WTC11 (cell line): ENCODE data around the gene NCF4. TPM values are rescaled to one million over a fixed set of nuclear protein-coding genes. Genes with fewer than 3 reads are reported as not detected.

Experiments used
- ATAC-seq: fragments of 200-7000 bp; cut with Tn5 transposase; 2 replicates; pipeline ENCODE4 v1.10.0; 2021; ENCODE audit warnings: mild to moderate bottlenecking, moderate library complexity
- CTCF ChIA-PET: fragments of 300-600 bp; sonication (Branson Sonifier 250); formaldehyde crosslinking; loops from one replicate; lab custom pipeline; 2021; ENCODE audit warnings: antibody characterized with exemption; lab: Charles Lee
- POLR2A ChIA-PET: fragments of 350-600 bp; sonication (Branson Sonifier 250); formaldehyde crosslinking; loops from one replicate; lab custom pipeline; 2021; ENCODE audit warnings: antibody characterized with exemption; lab: Charles Lee
- DNase-seq: peaks from one replicate; pipeline ENCODE4 v3.0.0; 2021; ENCODE audit warnings: low spot score
- H3K27ac Mint-ChIP-seq: 2 replicates; pipeline ENCODE4 v1.8.0; 2021; ENCODE audit warnings: mixed read lengths
- H3K27me3 Mint-ChIP-seq: 2 replicates; pipeline ENCODE4 v1.8.0; 2021; ENCODE audit warnings: low read depth, mild to moderate bottlenecking, moderate library complexity, mixed read lengths
- H3K36me3 Mint-ChIP-seq: 2 replicates; pipeline ENCODE4 v1.8.0; 2021; ENCODE audit warnings: mixed read lengths
- H3K4me1 Mint-ChIP-seq: 2 replicates; pipeline ENCODE4 v1.8.0; 2022; ENCODE audit warnings: mixed read lengths
- H3K4me3 Mint-ChIP-seq: 2 replicates; pipeline ENCODE4 v1.8.0; 2021; ENCODE audit warnings: mild to moderate bottlenecking, moderate library complexity, mixed read lengths
- H3K9me3 Mint-ChIP-seq: 2 replicates; pipeline ENCODE4 v1.8.0; 2021; ENCODE audit warnings: mixed read lengths
- ATF1 ChIP-seq: sonication (generic); formaldehyde crosslinking; IDR thresholded peaks from 2 replicates; pipeline ENCODE4 v1.8.1; 2023; ENCODE audit warnings: mild to moderate bottlenecking, moderate library complexity, missing genetic modification reagents
- CREM ChIP-seq: sonication (generic); formaldehyde crosslinking; IDR thresholded peaks from 2 replicates; pipeline ENCODE4 v1.8.1; 2022; ENCODE audit warnings: mild to moderate bottlenecking, missing genetic modification reagents, moderate library complexity
- EMX1 ChIP-seq: fragments of 250-450 bp; sonication (Bioruptor Pico); IDR thresholded peaks from 2 replicates; pipeline ENCODE4 v1.8.0; 2021; ENCODE audit warnings: mild to moderate bottlenecking
- FOXJ3 ChIP-seq: sonication (generic); formaldehyde crosslinking; IDR thresholded peaks from 2 replicates; pipeline ENCODE4 v1.9.0; 2021; ENCODE audit warnings: missing genetic modification reagents, mild to moderate bottlenecking, borderline replicate concordance
- FOXP1 ChIP-seq: sonication (generic); formaldehyde crosslinking; IDR thresholded peaks from 2 replicates; pipeline ENCODE4 v1.8.0; 2022; ENCODE audit warnings: missing genetic modification reagents, mild to moderate bottlenecking, moderate library complexity, borderline replicate concordance
- GABPB1 ChIP-seq: sonication (generic); formaldehyde crosslinking; IDR thresholded peaks from 2 replicates; pipeline ENCODE4 v1.8.1; 2023; ENCODE audit warnings: mild to moderate bottlenecking, missing genetic modification reagents
- KAT7 ChIP-seq: sonication (generic); formaldehyde crosslinking; IDR thresholded peaks from 2 replicates; pipeline ENCODE4 v1.8.1; 2023; ENCODE audit warnings: missing genetic modification reagents, mild to moderate bottlenecking, borderline replicate concordance
- MXD4 ChIP-seq: fragments of 250-450 bp; sonication (Bioruptor Pico); IDR thresholded peaks from 2 replicates; pipeline ENCODE4 v1.8.0; 2021; ENCODE audit warnings: mild to moderate bottlenecking, moderate library complexity, borderline replicate concordance
- NFATC4 ChIP-seq: fragments of 250-450 bp; sonication (Bioruptor Pico); IDR thresholded peaks from 2 replicates; pipeline ENCODE4 v1.9.0; 2021; ENCODE audit warnings: mild to moderate bottlenecking
- NFE2L1 ChIP-seq: sonication (generic); formaldehyde crosslinking; IDR thresholded peaks from 2 replicates; pipeline ENCODE4 v1.8.1; 2023; ENCODE audit warnings: missing genetic modification reagents
- NR3C1 ChIP-seq: sonication (generic); formaldehyde crosslinking; conservative IDR thresholded peaks from 2 replicates; pipeline ENCODE4 v1.8.1; 2023; ENCODE audit warnings: low read depth, mild to moderate bottlenecking, missing genetic modification reagents
- SP1 ChIP-seq: sonication (generic); formaldehyde crosslinking; conservative IDR thresholded peaks from 2 replicates; pipeline ENCODE4 v1.8.1; 2022; ENCODE audit warnings: missing genetic modification reagents
- TEAD4 ChIP-seq: sonication (generic); formaldehyde crosslinking; IDR thresholded peaks from 2 replicates; pipeline ENCODE4 v1.8.0; 2022; ENCODE audit warnings: mild to moderate bottlenecking, missing genetic modification reagents
- ZNF263 ChIP-seq: sonication (generic); formaldehyde crosslinking; IDR thresholded peaks from 2 replicates; pipeline ENCODE4 v1.8.1; 2022; ENCODE audit warnings: low read depth, mild to moderate bottlenecking, moderate library complexity, missing genetic modification reagents
- ZNF416 ChIP-seq: fragments of 250-450 bp; sonication (Bioruptor Pico); IDR thresholded peaks from 2 replicates; pipeline ENCODE4 v1.9.0; 2021; ENCODE audit warnings: mild to moderate bottlenecking, inconsistent platforms
- total RNA-seq: library from RNA; stranded (reverse); gene quantifications from 3 replicates; pipeline ENCODE4 v1.2.3, GENCODE V29; 2021
- TF ChIP-seq, protein P1 (sequence below): sonication (generic); formaldehyde crosslinking; IDR thresholded peaks from 2 replicates; pipeline ENCODE4 v1.8.1; 2023; ENCODE audit warnings: mild to moderate bottlenecking, missing genetic modification reagents
- TF ChIP-seq, protein P2 (sequence below): sonication (generic); formaldehyde crosslinking; IDR thresholded peaks from 2 replicates; pipeline ENCODE4 v1.8.1; 2022; ENCODE audit warnings: mild to moderate bottlenecking, moderate library complexity, missing genetic modification reagents
- TF ChIP-seq, protein P3 (sequence below): sonication (generic); formaldehyde crosslinking; conservative IDR thresholded peaks from 2 replicates; pipeline ENCODE4 v1.8.1; 2022; ENCODE audit warnings: mild to moderate bottlenecking, missing genetic modification reagents
- TF ChIP-seq, protein P4 (sequence below): fragments of 250-450 bp; sonication (Bioruptor Pico); IDR thresholded peaks from 2 replicates; pipeline ENCODE4 v1.9.0; 2021; ENCODE audit warnings: moderate library complexity, mild to moderate bottlenecking, inconsistent platforms, borderline replicate concordance
- TF ChIP-seq, protein P5 (sequence below): sonication (generic); formaldehyde crosslinking; IDR thresholded peaks from 2 replicates; pipeline ENCODE4 v1.8.1; 2023; ENCODE audit warnings: mild to moderate bottlenecking, missing genetic modification reagents, borderline replicate concordance
- TF ChIP-seq, protein P6 (sequence below): sonication (generic); formaldehyde crosslinking; IDR thresholded peaks from 2 replicates; pipeline ENCODE4 v1.8.0; 2023; ENCODE audit warnings: mild to moderate bottlenecking, missing genetic modification reagents
- TF ChIP-seq, protein P7 (sequence below): sonication (generic); formaldehyde crosslinking; IDR thresholded peaks from 2 replicates; pipeline ENCODE4 v1.8.0; 2023; ENCODE audit warnings: missing genetic modification reagents
- TF ChIP-seq, protein P8 (sequence below): fragments of 250-450 bp; sonication (Bioruptor Pico); IDR thresholded peaks from 2 replicates; pipeline ENCODE4 v2.1.2; 2022; ENCODE audit warnings: mild to moderate bottlenecking, moderate library complexity

Gene NCF4
- total RNA-seq, 1 experiment from 2014 or later, result not detected

DNA sequence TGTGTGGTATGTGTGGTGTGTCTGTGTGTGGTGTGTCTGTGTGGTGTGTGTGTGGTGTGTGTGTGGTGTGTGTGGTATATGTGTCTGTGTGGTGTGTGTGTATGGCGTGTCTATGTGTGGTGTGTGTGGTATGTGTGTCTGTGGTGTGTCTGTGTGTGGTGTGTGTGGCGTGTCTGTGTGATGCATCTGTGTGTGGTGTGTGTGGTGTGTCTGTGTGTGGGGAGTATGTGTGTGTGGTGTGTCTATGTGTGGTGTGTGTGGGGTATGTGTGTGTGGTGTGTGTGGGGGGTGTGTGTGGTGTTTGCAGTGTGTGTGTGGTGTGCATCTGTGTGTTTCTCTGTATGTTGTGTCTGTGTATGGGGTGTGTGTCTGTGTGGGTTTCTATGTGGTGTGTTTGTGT lies 36.2 kb upstream of the NCF4 start:
- no peak overlapping the region for H3K27ac Mint-ChIP-seq
- POLR2A ChIA-PET, result no interaction called here
- H3K36me3 Mint-ChIP-seq, result no peaks in the 10 kb centered on the region
- H3K27me3 Mint-ChIP-seq, result no peaks in the 10 kb centered on the region; the same call in 1 of the 2 replicates
- CTCF ChIA-PET, result no interaction called here
- no peak overlapping the region for H3K4me3 Mint-ChIP-seq
- ATAC-seq (no peak), DNase-seq (no peak)
- H3K9me3 Mint-ChIP-seq, result no peaks in the 10 kb centered on the region
- TF ChIP-seq FOXJ3 (CRISPR knock-in tag), result no peak
- TF ChIP-seq, protein P1, sequence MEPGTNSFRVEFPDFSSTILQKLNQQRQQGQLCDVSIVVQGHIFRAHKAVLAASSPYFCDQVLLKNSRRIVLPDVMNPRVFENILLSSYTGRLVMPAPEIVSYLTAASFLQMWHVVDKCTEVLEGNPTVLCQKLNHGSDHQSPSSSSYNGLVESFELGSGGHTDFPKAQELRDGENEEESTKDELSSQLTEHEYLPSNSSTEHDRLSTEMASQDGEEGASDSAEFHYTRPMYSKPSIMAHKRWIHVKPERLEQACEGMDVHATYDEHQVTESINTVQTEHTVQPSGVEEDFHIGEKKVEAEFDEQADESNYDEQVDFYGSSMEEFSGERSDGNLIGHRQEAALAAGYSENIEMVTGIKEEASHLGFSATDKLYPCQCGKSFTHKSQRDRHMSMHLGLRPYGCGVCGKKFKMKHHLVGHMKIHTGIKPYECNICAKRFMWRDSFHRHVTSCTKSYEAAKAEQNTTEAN, result no peak
- TF ChIP-seq, protein P2, sequence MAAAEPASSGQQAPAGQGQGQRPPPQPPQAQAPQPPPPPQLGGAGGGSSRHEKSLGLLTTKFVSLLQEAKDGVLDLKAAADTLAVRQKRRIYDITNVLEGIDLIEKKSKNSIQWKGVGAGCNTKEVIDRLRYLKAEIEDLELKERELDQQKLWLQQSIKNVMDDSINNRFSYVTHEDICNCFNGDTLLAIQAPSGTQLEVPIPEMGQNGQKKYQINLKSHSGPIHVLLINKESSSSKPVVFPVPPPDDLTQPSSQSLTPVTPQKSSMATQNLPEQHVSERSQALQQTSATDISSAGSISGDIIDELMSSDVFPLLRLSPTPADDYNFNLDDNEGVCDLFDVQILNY, result no peak
- no peak for TF ChIP-seq NR3C1 (CRISPR knock-in tag)
- no peak for TF ChIP-seq EMX1 (CRISPR knock-in tag)
- TF ChIP-seq TEAD4, result no peak
- TF ChIP-seq, protein P3, sequence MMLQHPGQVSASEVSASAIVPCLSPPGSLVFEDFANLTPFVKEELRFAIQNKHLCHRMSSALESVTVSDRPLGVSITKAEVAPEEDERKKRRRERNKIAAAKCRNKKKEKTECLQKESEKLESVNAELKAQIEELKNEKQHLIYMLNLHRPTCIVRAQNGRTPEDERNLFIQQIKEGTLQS (CRISPR knock-in tag), result no peak
- TF ChIP-seq ZNF416 (CRISPR knock-in tag), result no peak
- no peak for TF ChIP-seq GABPB1 (CRISPR knock-in tag)
- TF ChIP-seq, protein P4, sequence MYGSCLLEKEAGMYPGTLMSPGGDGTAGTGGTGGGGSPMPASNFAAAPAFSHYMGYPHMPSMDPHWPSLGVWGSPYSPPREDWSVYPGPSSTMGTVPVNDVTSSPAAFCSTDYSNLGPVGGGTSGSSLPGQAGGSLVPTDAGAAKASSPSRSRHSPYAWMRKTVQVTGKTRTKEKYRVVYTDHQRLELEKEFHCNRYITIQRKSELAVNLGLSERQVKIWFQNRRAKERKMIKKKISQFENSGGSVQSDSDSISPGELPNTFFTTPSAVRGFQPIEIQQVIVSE (CRISPR knock-in tag), result no peak
- TF ChIP-seq CREM (CRISPR knock-in tag), result no peak
- TF ChIP-seq SP1 (CRISPR knock-in tag), result no peak
- TF ChIP-seq MXD4, result no peak
- no peak for TF ChIP-seq NFATC4 (CRISPR knock-in tag)
- TF ChIP-seq FOXP1, result no peak
- TF ChIP-seq ATF1 (CRISPR knock-in tag), result no peak
- TF ChIP-seq, protein P5, sequence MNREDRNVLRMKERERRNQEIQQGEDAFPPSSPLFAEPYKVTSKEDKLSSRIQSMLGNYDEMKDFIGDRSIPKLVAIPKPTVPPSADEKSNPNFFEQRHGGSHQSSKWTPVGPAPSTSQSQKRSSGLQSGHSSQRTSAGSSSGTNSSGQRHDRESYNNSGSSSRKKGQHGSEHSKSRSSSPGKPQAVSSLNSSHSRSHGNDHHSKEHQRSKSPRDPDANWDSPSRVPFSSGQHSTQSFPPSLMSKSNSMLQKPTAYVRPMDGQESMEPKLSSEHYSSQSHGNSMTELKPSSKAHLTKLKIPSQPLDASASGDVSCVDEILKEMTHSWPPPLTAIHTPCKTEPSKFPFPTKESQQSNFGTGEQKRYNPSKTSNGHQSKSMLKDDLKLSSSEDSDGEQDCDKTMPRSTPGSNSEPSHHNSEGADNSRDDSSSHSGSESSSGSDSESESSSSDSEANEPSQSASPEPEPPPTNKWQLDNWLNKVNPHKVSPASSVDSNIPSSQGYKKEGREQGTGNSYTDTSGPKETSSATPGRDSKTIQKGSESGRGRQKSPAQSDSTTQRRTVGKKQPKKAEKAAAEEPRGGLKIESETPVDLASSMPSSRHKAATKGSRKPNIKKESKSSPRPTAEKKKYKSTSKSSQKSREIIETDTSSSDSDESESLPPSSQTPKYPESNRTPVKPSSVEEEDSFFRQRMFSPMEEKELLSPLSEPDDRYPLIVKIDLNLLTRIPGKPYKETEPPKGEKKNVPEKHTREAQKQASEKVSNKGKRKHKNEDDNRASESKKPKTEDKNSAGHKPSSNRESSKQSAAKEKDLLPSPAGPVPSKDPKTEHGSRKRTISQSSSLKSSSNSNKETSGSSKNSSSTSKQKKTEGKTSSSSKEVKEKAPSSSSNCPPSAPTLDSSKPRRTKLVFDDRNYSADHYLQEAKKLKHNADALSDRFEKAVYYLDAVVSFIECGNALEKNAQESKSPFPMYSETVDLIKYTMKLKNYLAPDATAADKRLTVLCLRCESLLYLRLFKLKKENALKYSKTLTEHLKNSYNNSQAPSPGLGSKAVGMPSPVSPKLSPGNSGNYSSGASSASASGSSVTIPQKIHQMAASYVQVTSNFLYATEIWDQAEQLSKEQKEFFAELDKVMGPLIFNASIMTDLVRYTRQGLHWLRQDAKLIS (CRISPR knock-in tag), result no peak
- TF ChIP-seq ZNF263 (CRISPR knock-in tag), result no peak
- no peak for TF ChIP-seq KAT7 (CRISPR knock-in tag)
- peaks cover 16% of the 10 kb centered on the region for H3K4me1 Mint-ChIP-seq

DNA sequence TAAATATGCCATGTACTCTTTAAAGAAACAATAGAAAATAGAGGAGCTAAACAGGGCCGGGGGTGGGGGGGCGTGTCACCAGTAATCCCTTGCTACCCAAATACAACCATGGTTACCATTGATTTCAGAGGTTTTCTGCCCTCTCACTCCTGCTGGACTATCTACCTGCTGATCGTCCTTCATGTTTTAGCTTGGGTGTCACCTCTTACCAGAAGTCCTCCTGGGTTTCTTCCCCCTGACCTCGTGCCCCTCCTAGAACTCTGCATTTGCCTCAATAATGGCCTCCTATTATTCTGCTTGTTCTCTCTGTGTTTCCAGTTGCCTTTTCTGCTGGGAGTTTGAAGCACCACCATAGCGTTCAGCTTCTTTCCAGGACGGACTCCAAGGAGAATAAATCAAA lies 34.5 kb upstream of the NCF4 start:
- peaks cover 15% of the 10 kb centered on the region for H3K4me1 Mint-ChIP-seq
- H3K27ac Mint-ChIP-seq, result no peak overlapping the region
- POLR2A ChIA-PET, result interaction anchor here (0.6 kb wide), 1 partner anchor 454 kb away, joined by 3 read pairs; no protein-coding TSS in a partner anchor
- ATAC-seq (no peak), DNase-seq (no peak)
- no peaks in the 10 kb centered on the region for H3K9me3 Mint-ChIP-seq
- no peaks in the 10 kb centered on the region for H3K36me3 Mint-ChIP-seq
- TF ChIP-seq, protein P6, sequence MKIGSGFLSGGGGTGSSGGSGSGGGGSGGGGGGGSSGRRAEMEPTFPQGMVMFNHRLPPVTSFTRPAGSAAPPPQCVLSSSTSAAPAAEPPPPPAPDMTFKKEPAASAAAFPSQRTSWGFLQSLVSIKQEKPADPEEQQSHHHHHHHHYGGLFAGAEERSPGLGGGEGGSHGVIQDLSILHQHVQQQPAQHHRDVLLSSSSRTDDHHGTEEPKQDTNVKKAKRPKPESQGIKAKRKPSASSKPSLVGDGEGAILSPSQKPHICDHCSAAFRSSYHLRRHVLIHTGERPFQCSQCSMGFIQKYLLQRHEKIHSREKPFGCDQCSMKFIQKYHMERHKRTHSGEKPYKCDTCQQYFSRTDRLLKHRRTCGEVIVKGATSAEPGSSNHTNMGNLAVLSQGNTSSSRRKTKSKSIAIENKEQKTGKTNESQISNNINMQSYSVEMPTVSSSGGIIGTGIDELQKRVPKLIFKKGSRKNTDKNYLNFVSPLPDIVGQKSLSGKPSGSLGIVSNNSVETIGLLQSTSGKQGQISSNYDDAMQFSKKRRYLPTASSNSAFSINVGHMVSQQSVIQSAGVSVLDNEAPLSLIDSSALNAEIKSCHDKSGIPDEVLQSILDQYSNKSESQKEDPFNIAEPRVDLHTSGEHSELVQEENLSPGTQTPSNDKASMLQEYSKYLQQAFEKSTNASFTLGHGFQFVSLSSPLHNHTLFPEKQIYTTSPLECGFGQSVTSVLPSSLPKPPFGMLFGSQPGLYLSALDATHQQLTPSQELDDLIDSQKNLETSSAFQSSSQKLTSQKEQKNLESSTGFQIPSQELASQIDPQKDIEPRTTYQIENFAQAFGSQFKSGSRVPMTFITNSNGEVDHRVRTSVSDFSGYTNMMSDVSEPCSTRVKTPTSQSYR (CRISPR knock-in tag), result no peak
- TF ChIP-seq NFE2L1, result no peak
- TF ChIP-seq GABPB1 (CRISPR knock-in tag), result no peak
- TF ChIP-seq, protein P7, sequence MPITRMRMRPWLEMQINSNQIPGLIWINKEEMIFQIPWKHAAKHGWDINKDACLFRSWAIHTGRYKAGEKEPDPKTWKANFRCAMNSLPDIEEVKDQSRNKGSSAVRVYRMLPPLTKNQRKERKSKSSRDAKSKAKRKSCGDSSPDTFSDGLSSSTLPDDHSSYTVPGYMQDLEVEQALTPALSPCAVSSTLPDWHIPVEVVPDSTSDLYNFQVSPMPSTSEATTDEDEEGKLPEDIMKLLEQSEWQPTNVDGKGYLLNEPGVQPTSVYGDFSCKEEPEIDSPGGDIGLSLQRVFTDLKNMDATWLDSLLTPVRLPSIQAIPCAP (CRISPR knock-in tag), result no peak
- TF ChIP-seq, protein P8, sequence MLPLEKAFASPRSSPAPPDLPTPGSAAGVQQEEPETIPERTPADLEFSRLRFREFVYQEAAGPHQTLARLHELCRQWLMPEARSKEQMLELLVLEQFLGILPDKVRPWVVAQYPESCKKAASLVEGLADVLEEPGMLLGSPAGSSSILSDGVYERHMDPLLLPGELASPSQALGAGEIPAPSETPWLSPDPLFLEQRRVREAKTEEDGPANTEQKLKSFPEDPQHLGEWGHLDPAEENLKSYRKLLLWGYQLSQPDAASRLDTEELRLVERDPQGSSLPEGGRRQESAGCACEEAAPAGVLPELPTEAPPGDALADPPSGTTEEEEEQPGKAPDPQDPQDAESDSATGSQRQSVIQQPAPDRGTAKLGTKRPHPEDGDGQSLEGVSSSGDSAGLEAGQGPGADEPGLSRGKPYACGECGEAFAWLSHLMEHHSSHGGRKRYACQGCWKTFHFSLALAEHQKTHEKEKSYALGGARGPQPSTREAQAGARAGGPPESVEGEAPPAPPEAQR (CRISPR knock-in tag), result no peak
- no peaks in the 10 kb centered on the region for H3K27me3 Mint-ChIP-seq
- H3K4me3 Mint-ChIP-seq, result no peak overlapping the region
- CTCF ChIA-PET, result interaction anchor here (1.0 to 1.5 kb wide), 3 partner anchors 30 to 152 kb away, joined by 3 to 6 read pairs (median 4); no protein-coding TSS in a partner anchor
